ENCODE results near the gene LMBR1L. TPM values are rescaled to one million over a fixed set of nuclear protein-coding genes. Genes with fewer than 3 reads are reported as not detected.
"Not testable (repeated sequence)": the region's sequence is repeated elsewhere in the genome, so short reads cannot be mapped to it uniquely, and the experiment has no call there.

The LMBR1L gene
- total RNA-seq, result 10 to 100 TPM; 32.5 to 34.9 TPM

- ChIA-PET POLR2A (interaction anchor here (1.0 to 2.3 kb wide), 2 partner anchors 14 to 20 kb away, joined by 4 to 19 read pairs; partner anchors contain the start of gene TUBA1B), CTCF (interaction anchor here (0.6 to 3.1 kb wide), 9 partner anchors 11 to 113 kb away, joined by 3 to 16 read pairs (median 3); no protein-coding TSS in a partner anchor)
Observed at GRCh38 chr12:49110464-49111155, at the start of gene LMBR1L. Gene LMBR1L (minus strand): TSS chr12:49110847. CDS start chr12:49110555, 292 bp downstream.

GRCh38 chr12:49160399-49160798, 49.8 kb upstream of the LMBR1L start:
- CTCF ChIA-PET, result no interaction called here
- POLR2A ChIA-PET, result no interaction called here

GRCh38 chr12:49154221-49154620, 43.6 kb upstream of the LMBR1L start:
- ChIA-PET POLR2A (no interaction called here), CTCF (interaction anchor here (1.0 kb wide), 1 partner anchor 9 kb away, joined by 3 read pairs; no protein-coding TSS in a partner anchor)

GRCh38 chr12:49147384-49147783, 36.7 kb upstream of the LMBR1L start:
- CTCF ChIA-PET, result interaction anchor here (0.7 to 1.2 kb wide), 2 partner anchors 16 to 71 kb away, joined by 4 to 7 read pairs; partner anchors contain the start of gene TUBA1B

GRCh38 chr12:49146406-49146805, 35.8 kb upstream of the LMBR1L start:
- ChIA-PET POLR2A (interaction anchor here (1.0 kb wide), 1 partner anchor 15 kb away, joined by 3 read pairs; no protein-coding TSS in a partner anchor), CTCF (no interaction called here)

More at GRCh38 chr12:49147384-49147783, 36.7 kb upstream of the LMBR1L start:
- POLR2A ChIA-PET, result interaction anchor here (0.6 to 0.7 kb wide), 2 partner anchors 108 to 120 kb away, joined by 13 to 15 read pairs; no protein-coding TSS in a partner anchor

- POLR2A ChIA-PET, result interaction anchor here (0.5 kb wide), 1 partner anchor 77 kb away, joined by 4 read pairs; no protein-coding TSS in a partner anchor
Observed at GRCh38 chr12:49144384-49144783, 33.7 kb upstream of the LMBR1L start.

GRCh38 chr12:49138999-49139398, 28.4 kb upstream of the LMBR1L start:
- POLR2A ChIA-PET, result interaction anchor here (0.6 kb wide), 1 partner anchor 65 kb away, joined by 3 read pairs; no protein-coding TSS in a partner anchor
- CTCF ChIA-PET, result no interaction called here

More at GRCh38 chr12:49144384-49144783, 33.7 kb upstream of the LMBR1L start:
- CTCF ChIA-PET, result no interaction called here

GRCh38 chr12:49138587-49138986, 27.9 kb upstream of the LMBR1L start:
- POLR2A ChIA-PET, result interaction anchor here (0.6 kb wide), 1 partner anchor 65 kb away, joined by 3 read pairs; no protein-coding TSS in a partner anchor
- CTCF ChIA-PET, result interaction anchor here (0.7 kb wide), 1 partner anchor 114 kb away, joined by 3 read pairs; no protein-coding TSS in a partner anchor

GRCh38 chr12:49137476-49137875, 26.8 kb upstream of the LMBR1L start:
- POLR2A ChIA-PET, result no interaction called here
- CTCF ChIA-PET, result no interaction called here

- CTCF ChIA-PET, POLR2A ChIA-PET: not testable (repeated sequence)
Observed at GRCh38 chr12:49136997-49137396, 26.4 kb upstream of the LMBR1L start.

- POLR2A ChIA-PET, result interaction anchor here (4.5 kb wide), 1 partner anchor 55 kb away, joined by 49 read pairs; the partner anchor contains the start of gene TUBA1A
- CTCF ChIA-PET, result interaction anchor here (0.7 kb wide), 2 partner anchors 69 to 113 kb away, joined by 3 to 4 read pairs; no protein-coding TSS in a partner anchor
Observed at GRCh38 chr12:49133590-49133989, 22.9 kb upstream of the LMBR1L start.

- CTCF ChIA-PET, result interaction anchor here (1.4 to 3.7 kb wide), 2 partner anchors 45 to 102 kb away, joined by 3 to 19 read pairs; no protein-coding TSS in a partner anchor
- POLR2A ChIA-PET, result interaction anchor here (4.5 kb wide), 1 partner anchor 55 kb away, joined by 49 read pairs; the partner anchor contains the start of gene TUBA1A
Observed at GRCh38 chr12:49133014-49133413, 22.4 kb upstream of the LMBR1L start.

GRCh38 chr12:49131894-49132461, 21.3 kb upstream of the LMBR1L start:
- ChIA-PET CTCF (interaction anchor here (0.8 to 3.7 kb wide), 8 partner anchors 16 to 154 kb away, joined by 3 to 23 read pairs (median 5); partner anchors contain the start of genes TUBA1A and WNT1), POLR2A (interaction anchor here (0.5 to 4.5 kb wide), 10 partner anchors 9 to 139 kb away, joined by 3 to 49 read pairs (median 4); partner anchors contain the start of genes RHEBL1, TUBA1A and TUBA1C)

GRCh38 chr12:49131051-49131893, 20.6 kb upstream of the LMBR1L start, which contains the start of gene TUBA1B:
Gene TUBA1B (minus strand): TSS chr12:49131395. CDS start chr12:49131300, 95 bp downstream.
- POLR2A ChIA-PET, result interaction anchor here (0.5 to 4.5 kb wide), 19 partner anchors 10 to 299 kb away, joined by 3 to 49 read pairs (median 4); partner anchors contain the start of genes ARF3, KMT2D, LMBR1L and RHEBL1
- CTCF ChIA-PET, result interaction anchor here (0.6 to 3.7 kb wide), 19 partner anchors 16 to 995 kb away, joined by 3 to 23 read pairs (median 5); partner anchors contain the start of genes DDN, LMBR1L, TMBIM6 and TUBA1A

- CTCF ChIA-PET, result interaction anchor here (0.6 to 3.7 kb wide), 18 partner anchors 16 to 996 kb away, joined by 3 to 23 read pairs (median 5); partner anchors contain the start of genes DDN, LMBR1L, TMBIM6 and TUBA1A
- POLR2A ChIA-PET, result interaction anchor here (0.5 to 4.5 kb wide), 18 partner anchors 13 to 299 kb away, joined by 3 to 49 read pairs (median 4); partner anchors contain the start of genes ARF3, DDX23, KMT2D and LMBR1L
Observed at GRCh38 chr12:49130151-49131050, 19.8 kb upstream of the LMBR1L start.

- ChIA-PET CTCF (interaction anchor here (0.8 to 3.7 kb wide), 10 partner anchors 15 to 110 kb away, joined by 3 to 23 read pairs (median 7); partner anchors contain the start of genes LMBR1L and TUBA1A), POLR2A (interaction anchor here (1.2 to 4.5 kb wide), 4 partner anchors 12 to 60 kb away, joined by 3 to 49 read pairs (median 20); partner anchors contain the start of genes LMBR1L, RHEBL1 and TUBA1A)
Observed at GRCh38 chr12:49129332-49130150, 18.9 kb upstream of the LMBR1L start.

Measured in activated CD8-positive, alpha-beta memory T cell treated with anti-CD3 and anti-CD28 coated beads for 36 hours (primary cell).